ENCODE measurements around the gene TLK2.

The TLK2 gene

DNA sequence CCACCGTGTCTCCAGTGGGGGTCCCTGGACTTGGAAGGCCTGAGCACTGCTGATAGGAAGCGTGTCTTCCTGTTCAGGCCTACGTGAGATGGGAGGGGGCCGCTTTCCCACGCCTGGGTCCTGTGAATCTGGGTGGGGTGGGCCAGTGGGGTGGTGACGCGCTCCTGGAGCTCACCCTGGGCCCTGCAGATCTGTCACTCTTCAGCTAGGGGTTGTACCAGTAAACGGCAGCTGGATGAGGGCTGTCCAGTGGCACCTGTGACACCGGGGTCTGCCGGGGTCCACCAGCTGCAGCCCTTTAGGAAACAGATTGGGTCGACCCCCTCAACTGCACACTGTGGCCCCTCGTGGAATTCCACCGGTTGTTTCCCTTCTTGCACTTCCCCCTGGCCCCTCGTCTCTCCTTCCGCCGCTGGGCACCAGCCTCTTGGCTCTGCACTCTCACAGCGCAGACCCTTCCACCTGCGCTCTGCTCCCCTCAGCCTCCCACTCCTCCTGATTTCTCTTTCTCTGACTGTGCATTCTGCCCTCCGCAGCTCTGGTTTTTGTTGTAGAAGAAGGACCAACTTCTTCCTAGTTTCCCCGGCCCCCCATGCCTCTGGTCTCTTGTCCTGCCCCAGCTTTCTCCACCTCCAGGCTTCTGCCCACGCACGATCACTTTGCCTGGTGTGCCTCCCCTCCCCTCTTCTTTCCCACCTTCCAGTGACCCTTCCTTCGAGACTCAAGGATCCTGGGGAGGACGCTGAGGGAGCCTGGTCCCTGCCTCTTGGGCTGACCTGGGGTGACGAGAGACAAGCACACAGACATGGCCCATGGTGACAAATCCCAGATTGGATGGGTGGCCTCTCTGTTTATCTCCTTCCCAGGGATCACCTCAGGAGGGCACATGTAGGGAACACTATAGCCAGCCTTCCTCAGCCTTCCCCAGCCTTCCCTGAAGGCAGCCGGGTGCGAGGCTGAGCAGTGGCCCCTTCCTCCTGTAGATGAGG lies 153.6 kb downstream of the TLK2 start:
- Histone ChIP-seq H3K9ac (ENCODE audit: low read depth, low read length) (peak overlapping the region; percentile 25), H3K4me3 (ENCODE audit: low read length) (no peak overlapping the region), H3K4me2 (ENCODE audit: low read length) (peak overlapping the region; percentile 50), H3K36me3 (ENCODE audit: insufficient read depth, low read length) (peaks cover 36% of the 10 kb centered on the region), H3K9me3 (replicated peaks; ENCODE audit: low read length) (no peaks in the 10 kb centered on the region), H3K27me3 (ENCODE audit: control insufficient read depth, insufficient read depth, low read length) (no peaks in the 10 kb centered on the region), H3K4me1 (ENCODE audit: control insufficient read depth, insufficient read depth, low read length) (peaks cover 52% of the 10 kb centered on the region)

GRCh38 chr17:62637809-62638208 lies 159.2 kb downstream of the TLK2 start:
- Histone ChIP-seq H3K4me3 (ENCODE audit: low read length) (no peak overlapping the region), H3K27me3 (ENCODE audit: control insufficient read depth, insufficient read depth, low read length) (no peaks in the 10 kb centered on the region), H3K9me3 (replicated peaks; ENCODE audit: low read length) (no peaks in the 10 kb centered on the region), H3K9ac (ENCODE audit: low read depth, low read length) (no peak overlapping the region), H3K36me3 (ENCODE audit: insufficient read depth, low read length) (peaks cover 35% of the 10 kb centered on the region), H3K4me1 (ENCODE audit: control insufficient read depth, insufficient read depth, low read length) (peaks cover 23% of the 10 kb centered on the region), H3K4me2 (ENCODE audit: low read length) (no peak overlapping the region)

GRCh38 chr17:62641153-62641552 lies 162.5 kb downstream of the TLK2 start:
- peaks cover 10% of the 10 kb centered on the region for H3K4me1 ChIP-seq (ENCODE audit: control insufficient read depth, insufficient read depth, low read length)
- H3K4me3 ChIP-seq (ENCODE audit: low read length): no peak overlapping the region
- H3K9ac ChIP-seq (ENCODE audit: low read depth, low read length): no peak overlapping the region
- H3K9me3 ChIP-seq (replicated peaks; ENCODE audit: low read length): no peaks in the 10 kb centered on the region
- peaks cover 33% of the 10 kb centered on the region for H3K36me3 ChIP-seq (ENCODE audit: insufficient read depth, low read length)
- H3K4me2 ChIP-seq (ENCODE audit: low read length): no peak overlapping the region
- no peaks in the 10 kb centered on the region for H3K27me3 ChIP-seq (ENCODE audit: control insufficient read depth, insufficient read depth, low read length)

DNA sequence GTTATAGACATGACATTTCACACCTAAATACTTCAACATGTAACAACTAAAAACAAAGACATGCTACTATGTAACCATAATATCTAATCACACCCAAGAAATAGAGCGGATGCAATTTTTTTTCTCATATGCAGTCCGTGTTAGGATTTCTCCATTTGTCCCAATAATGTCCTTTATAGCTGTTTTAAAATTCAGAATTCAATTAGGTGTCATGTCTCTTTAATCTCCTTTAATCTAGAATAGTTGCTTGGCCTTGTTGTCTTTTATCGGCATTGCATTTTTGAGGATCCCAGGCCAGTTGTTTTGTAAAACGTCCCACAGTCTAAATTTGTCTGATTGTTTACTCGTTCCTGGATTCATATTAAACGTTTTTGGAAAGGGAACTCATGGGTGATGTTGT lies 163.3 kb downstream of the TLK2 start:
- H3K4me2 ChIP-seq (ENCODE audit: low read length): no peak overlapping the region
- H3K4me3 ChIP-seq (ENCODE audit: low read length): no peak overlapping the region
- no peaks in the 10 kb centered on the region for H3K9me3 ChIP-seq (replicated peaks; ENCODE audit: low read length)
- H3K4me1 ChIP-seq (ENCODE audit: control insufficient read depth, insufficient read depth, low read length): peaks cover 10% of the 10 kb centered on the region
- peaks cover 27% of the 10 kb centered on the region for H3K36me3 ChIP-seq (ENCODE audit: insufficient read depth, low read length)
- H3K27me3 ChIP-seq (ENCODE audit: control insufficient read depth, insufficient read depth, low read length): no peaks in the 10 kb centered on the region
- H3K9ac ChIP-seq (ENCODE audit: low read depth, low read length): no peak overlapping the region

DNA sequence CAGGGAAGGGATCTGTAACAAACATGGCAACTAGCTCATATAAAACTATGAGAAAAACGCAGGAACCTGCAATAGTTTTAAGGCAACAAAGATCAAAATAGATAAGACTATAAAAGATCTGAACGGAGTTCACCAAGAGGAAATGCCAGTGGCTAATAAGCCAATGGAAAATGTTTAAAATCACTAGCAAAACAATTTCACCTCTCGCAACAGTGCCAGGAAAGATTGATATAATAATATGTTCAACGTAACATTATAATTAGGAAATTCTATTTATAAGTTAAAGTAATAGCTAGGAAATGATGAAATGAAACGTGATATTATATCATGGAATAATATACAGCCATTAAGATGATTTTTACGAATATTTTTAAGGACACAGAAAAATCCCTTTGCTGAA lies 164.9 kb downstream of the TLK2 start:
- peaks cover 17% of the 10 kb centered on the region for H3K36me3 ChIP-seq (ENCODE audit: insufficient read depth, low read length)
- H3K9me3 ChIP-seq (replicated peaks; ENCODE audit: low read length): no peaks in the 10 kb centered on the region
- no peak overlapping the region for H3K4me3 ChIP-seq (ENCODE audit: low read length)
- peaks cover 6% of the 10 kb centered on the region for H3K4me1 ChIP-seq (ENCODE audit: control insufficient read depth, insufficient read depth, low read length)
- H3K9ac ChIP-seq (ENCODE audit: low read depth, low read length): no peak overlapping the region
- no peaks in the 10 kb centered on the region for H3K27me3 ChIP-seq (ENCODE audit: control insufficient read depth, insufficient read depth, low read length)
- H3K4me2 ChIP-seq (ENCODE audit: low read length): no peak overlapping the region

- Histone ChIP-seq H3K4me3 (ENCODE audit: low read length) (no peak overlapping the region), H3K4me2 (ENCODE audit: low read length) (no peak overlapping the region), H3K36me3 (ENCODE audit: insufficient read depth, low read length) (peaks cover 21% of the 10 kb centered on the region), H3K9ac (ENCODE audit: low read depth, low read length) (no peak overlapping the region), H3K27me3 (ENCODE audit: control insufficient read depth, insufficient read depth, low read length) (no peaks in the 10 kb centered on the region), H3K4me1 (ENCODE audit: control insufficient read depth, insufficient read depth, low read length) (peaks cover 11% of the 10 kb centered on the region), H3K9me3 (replicated peaks; ENCODE audit: low read length) (no peaks in the 10 kb centered on the region)
Observed at GRCh38 chr17:62644487-62645173, 166.0 kb downstream of the TLK2 start.

- H3K27me3 ChIP-seq (ENCODE audit: control insufficient read depth, insufficient read depth, low read length): no peaks in the 10 kb centered on the region
- peak overlapping the region; percentile 49 for H3K4me2 ChIP-seq (ENCODE audit: low read length)
- H3K36me3 ChIP-seq (ENCODE audit: insufficient read depth, low read length): peaks cover 10% of the 10 kb centered on the region
- no peak overlapping the region for H3K4me3 ChIP-seq (ENCODE audit: low read length)
- no peaks in the 10 kb centered on the region for H3K9me3 ChIP-seq (replicated peaks; ENCODE audit: low read length)
- peaks cover 43% of the 10 kb centered on the region for H3K4me1 ChIP-seq (ENCODE audit: control insufficient read depth, insufficient read depth, low read length)
- peak overlapping the region; percentile 30 for H3K9ac ChIP-seq (ENCODE audit: low read depth, low read length)
Observed at GRCh38 chr17:62648251-62648955, 169.8 kb downstream of the TLK2 start.

GRCh38 chr17:62648956-62649294 lies 170.3 kb downstream of the TLK2 start:
- Histone ChIP-seq H3K4me1 (ENCODE audit: control insufficient read depth, insufficient read depth, low read length) (peaks cover 48% of the 10 kb centered on the region), H3K9me3 (replicated peaks; ENCODE audit: low read length) (no peaks in the 10 kb centered on the region), H3K9ac (ENCODE audit: low read depth, low read length) (peak overlapping the region; percentile 30), H3K4me3 (ENCODE audit: low read length) (no peak overlapping the region), H3K27me3 (ENCODE audit: control insufficient read depth, insufficient read depth, low read length) (no peaks in the 10 kb centered on the region), H3K36me3 (ENCODE audit: insufficient read depth, low read length) (peaks cover 10% of the 10 kb centered on the region), H3K4me2 (ENCODE audit: low read length) (no peak overlapping the region)

DNA sequence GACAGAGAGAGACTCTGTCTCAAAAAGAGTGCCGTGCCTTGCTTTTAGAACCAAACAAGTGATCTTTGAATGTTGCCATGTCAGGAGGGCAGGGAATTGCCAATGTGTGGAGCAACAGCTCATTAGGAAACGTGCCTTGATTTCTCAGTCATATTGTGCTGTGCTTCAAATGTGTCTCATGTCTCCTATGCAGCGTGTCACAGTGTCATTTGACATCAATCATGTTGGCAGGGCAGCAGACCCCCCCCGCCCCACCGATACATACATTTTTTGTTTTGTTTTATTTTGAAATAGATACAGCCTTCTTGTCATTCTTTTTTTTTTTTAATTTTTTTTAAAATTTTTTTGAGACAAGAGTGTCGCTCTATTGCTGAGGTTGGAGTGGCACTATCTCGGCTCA lies 170.9 kb downstream of the TLK2 start:
- H3K27me3 ChIP-seq (ENCODE audit: control insufficient read depth, insufficient read depth, low read length): no peaks in the 10 kb centered on the region
- no peak overlapping the region for H3K9ac ChIP-seq (ENCODE audit: low read depth, low read length)
- H3K4me1 ChIP-seq (ENCODE audit: control insufficient read depth, insufficient read depth, low read length): peaks cover 55% of the 10 kb centered on the region
- H3K36me3 ChIP-seq (ENCODE audit: insufficient read depth, low read length): peaks cover 8% of the 10 kb centered on the region
- no peak overlapping the region for H3K4me2 ChIP-seq (ENCODE audit: low read length)
- H3K9me3 ChIP-seq (replicated peaks; ENCODE audit: low read length): no peaks in the 10 kb centered on the region
- no peak overlapping the region for H3K4me3 ChIP-seq (ENCODE audit: low read length)

DNA sequence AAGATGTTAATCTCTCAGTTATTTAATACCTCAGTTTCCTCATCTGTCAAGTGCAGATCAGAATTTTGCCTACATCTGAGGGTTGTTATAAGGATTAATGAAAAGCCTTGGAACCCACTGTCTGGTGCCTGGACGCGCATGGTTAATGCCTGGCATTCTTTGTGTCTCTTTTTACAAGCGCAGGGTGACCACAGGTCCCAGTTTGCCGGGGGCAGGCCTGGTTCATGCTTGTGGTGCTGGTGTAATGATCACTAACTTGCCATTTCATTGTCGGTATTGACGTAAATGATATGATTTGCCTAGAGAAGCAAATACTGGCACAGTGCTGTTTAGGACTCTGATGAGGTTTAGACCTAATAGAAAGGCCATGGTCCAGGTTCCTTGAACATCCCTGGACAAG lies 172.0 kb downstream of the TLK2 start:
- H3K4me1 ChIP-seq (ENCODE audit: control insufficient read depth, insufficient read depth, low read length): peaks cover 57% of the 10 kb centered on the region

GRCh38 chr17:62652251-62653001 lies 173.8 kb downstream of the TLK2 start:
- Histone ChIP-seq H3K4me2 (ENCODE audit: low read length) (peak overlapping the region; percentile 86), H3K9ac (ENCODE audit: low read depth, low read length) (peak overlapping the region; percentile 77), H3K9me3 (replicated peaks; ENCODE audit: low read length) (no peaks in the 10 kb centered on the region), H3K4me3 (ENCODE audit: low read length) (peak overlapping the region; percentile 62), H3K36me3 (ENCODE audit: insufficient read depth, low read length) (peaks cover 18% of the 10 kb centered on the region), H3K27me3 (ENCODE audit: control insufficient read depth, insufficient read depth, low read length) (no peaks in the 10 kb centered on the region), H3K4me1 (ENCODE audit: control insufficient read depth, insufficient read depth, low read length) (peaks cover 65% of the 10 kb centered on the region)

More for the DNA sequence above, 172.0 kb downstream of the TLK2 start:
- no peaks in the 10 kb centered on the region for H3K9me3 ChIP-seq (replicated peaks; ENCODE audit: low read length)
- no peak overlapping the region for H3K4me3 ChIP-seq (ENCODE audit: low read length)
- no peak overlapping the region for H3K9ac ChIP-seq (ENCODE audit: low read depth, low read length)
- H3K27me3 ChIP-seq (ENCODE audit: control insufficient read depth, insufficient read depth, low read length): no peaks in the 10 kb centered on the region
- no peak overlapping the region for H3K4me2 ChIP-seq (ENCODE audit: low read length)
- H3K36me3 ChIP-seq (ENCODE audit: insufficient read depth, low read length): peaks cover 7% of the 10 kb centered on the region
